Caco-2 (cell line): ENCODE measurements around the gene PAGE2. TPM values are rescaled to one million over a fixed set of nuclear protein-coding genes. Genes with fewer than 3 reads are reported as not detected.

Source experiments
- BruUV-seq: library from RNA; stranded (reverse); fragments of 400-500 nt; replicated peaks from 2 replicates; lab custom pipeline; 2021; lab: Mats Ljungman, UMichigan
- CTCF ChIA-PET: fragments of 300-600 bp; sonication (Branson Sonifier 250); formaldehyde crosslinking; loops from one replicate; lab custom pipeline; 2022; ENCODE audit warnings: antibody characterized with exemption; lab: Charles Lee
- POLR2A ChIA-PET: fragments of 300-600 bp; sonication (Branson Sonifier 250); formaldehyde crosslinking; loops from one replicate; lab custom pipeline; 2022; ENCODE audit warnings: antibody characterized with exemption; lab: Charles Lee
- DNase-seq, 2 experiments: peaks; one replicate each; pipeline versions ENCODE4 v3.0.0 to v3.0.0-alpha.2; 2020 to 2022
- H3K27me3 ChIP-seq: replicated peaks from 2 replicates; pipeline ENCODE4 v1.6.0; 2011; ENCODE audit warnings: low read length; ENCODE audit not compliant: control insufficient read depth, insufficient read depth
- H3K36me3 ChIP-seq: 2 replicates; pipeline ENCODE4 v1.5.1; 2011; ENCODE audit warnings: low read length; ENCODE audit not compliant: control insufficient read depth, insufficient read depth
- H3K4me1 ChIP-seq: fragments of 250-450 bp; sonication (Bioruptor Pico); 2 replicates; pipeline ENCODE4 v1.5.1; 2020; ENCODE audit warnings: mild to moderate bottlenecking
- H3K4me3 ChIP-seq: 2 replicates; pipeline ENCODE4 v1.5.1; 2011; ENCODE audit warnings: low read depth, mild to moderate bottlenecking, control low read depth, low read length
- H3K9me3 ChIP-seq: fragments of 250-450 bp; sonication (Bioruptor Pico); 2 replicates; pipeline ENCODE4 v1.5.1; 2020; ENCODE audit warnings: mild to moderate bottlenecking, moderate library complexity
- H3K27ac Mint-ChIP-seq: one replicate; pipeline ENCODE4 v1.8.0; 2022; ENCODE audit warnings: mixed read lengths; ENCODE audit not compliant: unreplicated experiment
- H3K27me3 Mint-ChIP-seq: one replicate; pipeline ENCODE4 v1.8.0; 2022; ENCODE audit warnings: mixed read lengths; ENCODE audit not compliant: insufficient read depth, unreplicated experiment
- H3K36me3 Mint-ChIP-seq: one replicate; pipeline ENCODE4 v1.8.0; 2022; ENCODE audit warnings: mild to moderate bottlenecking, mixed read lengths; ENCODE audit not compliant: insufficient read depth, unreplicated experiment
- H3K4me1 Mint-ChIP-seq: one replicate; pipeline ENCODE4 v1.8.0; 2022; ENCODE audit warnings: low read depth, mixed read lengths; ENCODE audit not compliant: unreplicated experiment
- H3K4me3 Mint-ChIP-seq: one replicate; pipeline ENCODE4 v1.8.0; 2022; ENCODE audit warnings: mild to moderate bottlenecking, moderate library complexity, mixed read lengths; ENCODE audit not compliant: unreplicated experiment
- H3K9me3 Mint-ChIP-seq: one replicate; pipeline ENCODE4 v1.8.0; 2022; ENCODE audit warnings: mixed read lengths; ENCODE audit not compliant: unreplicated experiment
- intact Hi-C: fragments of 100-400 bp; cut with micrococcal nuclease; formaldehyde crosslinking; loops from one replicate; pipeline ENCODE4 v1.10.0; 2022; ENCODE audit not compliant: unreplicated experiment
- total RNA-seq: library from RNA; stranded (reverse); gene quantifications from 2 replicates; pipeline ENCODE4 v1.2.3, GENCODE V29; 2022
- TF ChIP-seq, protein P1 (sequence below), 2 experiments: fragments of 200-600 bp in 1 of 2; IDR thresholded peaks; 1 replicate in 1 of 2; 2 replicates in 1 of 2; pipeline versions ENCODE4 v1.5.1 to v1.8.0; 2011 to 2022; ENCODE audit warnings: antibody characterized with exemption in 1 of 2, control low read depth in 1 of 2, inconsistent platforms in 1 of 2, low read depth in 1 of 2, low read length in 1 of 2, mild to moderate bottlenecking in 1 of 2, moderate library complexity in 1 of 2; ENCODE audit not compliant: insufficient read depth in 1 of 2, severe bottlenecking in 1 of 2, unreplicated experiment in 1 of 2

Gene PAGE2
- total RNA-seq, 1 experiment from 2014 or later = not detected

DNA sequence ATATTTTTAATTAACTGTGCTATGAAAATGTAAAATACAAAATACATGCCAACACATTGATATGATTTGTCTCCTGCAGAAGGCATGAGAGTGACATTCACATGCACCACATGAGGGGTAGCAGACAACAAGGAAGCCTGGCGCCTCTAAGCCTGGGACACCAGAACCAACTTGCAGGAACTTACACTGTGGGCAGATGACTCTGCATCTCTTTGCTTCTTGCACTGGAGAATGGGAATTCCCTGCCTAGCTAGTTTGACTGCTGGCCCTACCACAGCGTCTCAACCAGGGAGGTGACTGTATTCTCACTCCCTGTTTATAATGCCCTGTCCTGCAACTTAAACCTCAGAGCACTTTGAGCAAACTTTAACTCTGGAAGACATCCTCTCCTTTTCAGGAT is 40.5 kb downstream of the PAGE2 start:
- no peak for DNase-seq
- CTCF ChIA-PET = no interaction called here
- no peaks in the 10 kb centered on the region for H3K4me1 Mint-ChIP-seq
- Histone ChIP-seq H3K27me3 (no peaks in the 10 kb centered on the region), H3K9me3 (no peaks in the 10 kb centered on the region), H3K4me3 (no peak overlapping the region), H3K4me1 (no peaks in the 10 kb centered on the region), H3K36me3 (no peaks in the 10 kb centered on the region)
- no peaks in the 10 kb centered on the region for H3K9me3 Mint-ChIP-seq
- H3K36me3 Mint-ChIP-seq = no peaks in the 10 kb centered on the region
- no TSS peak for BruUV-seq
- POLR2A ChIA-PET = no interaction called here
- intact Hi-C loops = no loop called here
- TF ChIP-seq, protein P1, sequence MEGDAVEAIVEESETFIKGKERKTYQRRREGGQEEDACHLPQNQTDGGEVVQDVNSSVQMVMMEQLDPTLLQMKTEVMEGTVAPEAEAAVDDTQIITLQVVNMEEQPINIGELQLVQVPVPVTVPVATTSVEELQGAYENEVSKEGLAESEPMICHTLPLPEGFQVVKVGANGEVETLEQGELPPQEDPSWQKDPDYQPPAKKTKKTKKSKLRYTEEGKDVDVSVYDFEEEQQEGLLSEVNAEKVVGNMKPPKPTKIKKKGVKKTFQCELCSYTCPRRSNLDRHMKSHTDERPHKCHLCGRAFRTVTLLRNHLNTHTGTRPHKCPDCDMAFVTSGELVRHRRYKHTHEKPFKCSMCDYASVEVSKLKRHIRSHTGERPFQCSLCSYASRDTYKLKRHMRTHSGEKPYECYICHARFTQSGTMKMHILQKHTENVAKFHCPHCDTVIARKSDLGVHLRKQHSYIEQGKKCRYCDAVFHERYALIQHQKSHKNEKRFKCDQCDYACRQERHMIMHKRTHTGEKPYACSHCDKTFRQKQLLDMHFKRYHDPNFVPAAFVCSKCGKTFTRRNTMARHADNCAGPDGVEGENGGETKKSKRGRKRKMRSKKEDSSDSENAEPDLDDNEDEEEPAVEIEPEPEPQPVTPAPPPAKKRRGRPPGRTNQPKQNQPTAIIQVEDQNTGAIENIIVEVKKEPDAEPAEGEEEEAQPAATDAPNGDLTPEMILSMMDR (IDR thresholded peaks at IDR 0.05; ENCODE audit: insufficient read depth in 1 of 2, low read depth in 1 of 2, low read length in 1 of 2, severe bottlenecking in 1 of 2, unreplicated experiment in 1 of 2) = no peak
- no peaks in the 10 kb centered on the region for H3K27me3 Mint-ChIP-seq
- no peak overlapping the region for H3K4me3 Mint-ChIP-seq
- H3K27ac Mint-ChIP-seq = no peak overlapping the region

- BruUV-seq = no TSS peak
- H3K4me3 ChIP-seq = no peak overlapping the region
Observed at GRCh38 chrX:55130481-55130880, 41.7 kb downstream of the PAGE2 start.

GRCh38 chrX:55132416-55132815 is 43.6 kb downstream of the PAGE2 start:
- Mint-ChIP-seq H3K4me1 (no peaks in the 10 kb centered on the region), H3K9me3 (no peaks in the 10 kb centered on the region), H3K27ac (no peak overlapping the region), H3K27me3 (no peaks in the 10 kb centered on the region), H3K4me3 (no peak overlapping the region), H3K36me3 (no peaks in the 10 kb centered on the region)
- TF ChIP-seq, protein P1 (IDR thresholded peaks at IDR 0.05; ENCODE audit: insufficient read depth in 1 of 2, low read depth in 1 of 2, low read length in 1 of 2, severe bottlenecking in 1 of 2, unreplicated experiment in 1 of 2) = no peak
- no peak overlapping the region for H3K4me3 ChIP-seq
- no TSS peak for BruUV-seq
- DNase-seq = no peak
- H3K27me3 ChIP-seq = no peaks in the 10 kb centered on the region
- no peaks in the 10 kb centered on the region for H3K36me3 ChIP-seq
- no peaks in the 10 kb centered on the region for H3K9me3 ChIP-seq
- H3K4me1 ChIP-seq = no peaks in the 10 kb centered on the region
- intact Hi-C loops = loop anchor here (10.0 kb wide), 1 partner anchor 182 kb away; no protein-coding TSS in a partner anchor
- ChIA-PET POLR2A (no interaction called here), CTCF (no interaction called here)

More at GRCh38 chrX:55130481-55130880, 41.7 kb downstream of the PAGE2 start:
- no peaks in the 10 kb centered on the region for H3K9me3 ChIP-seq
- Mint-ChIP-seq H3K36me3 (no peaks in the 10 kb centered on the region), H3K4me3 (no peak overlapping the region), H3K4me1 (no peaks in the 10 kb centered on the region), H3K27ac (no peak overlapping the region), H3K27me3 (no peaks in the 10 kb centered on the region), H3K9me3 (no peaks in the 10 kb centered on the region)
- ChIA-PET CTCF (no interaction called here), POLR2A (no interaction called here)
- intact Hi-C loops = loop anchor here (10.0 kb wide), 1 partner anchor 184 kb away; no protein-coding TSS in a partner anchor
- DNase-seq = no peak
- H3K36me3 ChIP-seq = no peaks in the 10 kb centered on the region
- H3K27me3 ChIP-seq = no peaks in the 10 kb centered on the region
- TF ChIP-seq, protein P1 (IDR thresholded peaks at IDR 0.05; ENCODE audit: insufficient read depth in 1 of 2, low read depth in 1 of 2, low read length in 1 of 2, severe bottlenecking in 1 of 2, unreplicated experiment in 1 of 2) = no peak
- no peaks in the 10 kb centered on the region for H3K4me1 ChIP-seq
